IMR-90 (cell line): ENCODE measurements around the gene BRINP3. TPM values are rescaled to one million over a fixed set of nuclear protein-coding genes. Genes with fewer than 3 reads are reported as not detected.

ENCODE experiments used
- ATAC-seq: fragments of 200-7000 bp; cut with Tn5 transposase; 2 replicates; pipeline ENCODE4 v1.9.1; 2020; ENCODE audit warnings: low read depth, mild to moderate bottlenecking, moderate library complexity
- BruUV-seq: library from RNA; stranded (reverse); fragments of 400-500 nt; replicated peaks from 2 replicates; lab custom pipeline; 2021; lab: Mats Ljungman, UMichigan
- CTCF ChIA-PET: fragments of 300-600 bp; formaldehyde crosslinking; extraction: SDS; loops from one replicate; lab custom pipeline; 2021; ENCODE audit warnings: antibody characterized with exemption; lab: Yijun Ruan, JAX
- POLR2A ChIA-PET: fragments of 300-600 bp; sonication (Branson Sonifier 250); formaldehyde crosslinking; loops from one replicate; lab custom pipeline; 2022; ENCODE audit warnings: antibody characterized with exemption; ENCODE audit not compliant: unreplicated experiment; lab: Charles Lee
- DNase-seq: peaks from one replicate; pipeline ENCODE4 v3.0.0; 2013
- H2AFZ ChIP-seq: replicated peaks from 2 replicates; pipeline ENCODE3; 2013; ENCODE audit warnings: low read length, mild to moderate bottlenecking; ENCODE audit not compliant: poor library complexity
- H2AK5ac ChIP-seq: 2 replicates; pipeline ENCODE4 v1.6.1; 2013; ENCODE audit warnings: low read depth, low read length, inconsistent platforms
- H2AK9ac ChIP-seq: replicated peaks from 2 replicates; pipeline ENCODE3; 2013; ENCODE audit warnings: mild to moderate bottlenecking, low read depth, low read length, moderate library complexity; ENCODE audit not compliant: poor library complexity
- H2BK120ac ChIP-seq: 2 replicates; pipeline ENCODE4 v1.6.1; 2013; ENCODE audit warnings: low read depth, low read length, inconsistent platforms
- H2BK15ac ChIP-seq: 3 replicates; pipeline ENCODE4 v1.6.1; 2013; ENCODE audit warnings: low read depth, low read length, inconsistent platforms
- H2BK20ac ChIP-seq: 2 replicates; pipeline ENCODE4 v1.6.1; 2013; ENCODE audit warnings: low read depth, mild to moderate bottlenecking, inconsistent platforms, low read length, moderate library complexity
- H2BK5ac ChIP-seq: 2 replicates; pipeline ENCODE4 v1.6.1; 2013; ENCODE audit warnings: mild to moderate bottlenecking, low read depth, low read length, inconsistent platforms; ENCODE audit not compliant: poor library complexity, severe bottlenecking
- H3K14ac ChIP-seq: replicated peaks from 2 replicates; pipeline ENCODE4 v1.6.1; 2013; ENCODE audit warnings: low read depth, low read length, inconsistent platforms
- H3K18ac ChIP-seq: 2 replicates; pipeline ENCODE4 v1.6.1; 2013; ENCODE audit warnings: low read depth, low read length, control low read depth
- H3K23ac ChIP-seq: 2 replicates; pipeline ENCODE4 v1.6.1; 2013; ENCODE audit warnings: low read depth, low read length, inconsistent platforms
- H3K27ac ChIP-seq: 2 replicates; pipeline ENCODE4 v1.5.1; 2013; ENCODE audit warnings: mild to moderate bottlenecking, control low read depth, low read length; ENCODE audit not compliant: insufficient read depth
- H3K27me3 ChIP-seq: 2 replicates; pipeline ENCODE4 v1.6.1; 2013; ENCODE audit warnings: low read length; ENCODE audit not compliant: control insufficient read depth, insufficient read depth
- H3K36me3 ChIP-seq: 2 replicates; pipeline ENCODE4 v1.6.1; 2013; ENCODE audit warnings: low read length, mixed read lengths; ENCODE audit not compliant: control insufficient read depth, insufficient read depth
- H3K4ac ChIP-seq: 2 replicates; pipeline ENCODE4 v1.6.1; 2013; ENCODE audit warnings: low read depth, low read length, inconsistent platforms
- H3K4me1 ChIP-seq: 2 replicates; pipeline ENCODE4 v1.6.1; 2013; ENCODE audit warnings: low read length, mixed read lengths; ENCODE audit not compliant: control insufficient read depth, insufficient read depth
- H3K4me2 ChIP-seq: 2 replicates; pipeline ENCODE4 v1.6.1; 2013; ENCODE audit warnings: low read depth, mild to moderate bottlenecking, control low read depth, low read length, moderate library complexity
- H3K4me3 ChIP-seq: 2 replicates; pipeline ENCODE4 v1.5.1; 2013; ENCODE audit warnings: low read depth, mild to moderate bottlenecking, control low read depth, low read length, moderate library complexity; ENCODE audit not compliant: insufficient read depth
- H3K56ac ChIP-seq: 2 replicates; pipeline ENCODE4 v1.6.1; 2013; ENCODE audit warnings: low read length, inconsistent platforms; ENCODE audit not compliant: insufficient read depth; ENCODE audit errors: extremely low read depth
- H3K79me1 ChIP-seq, 2 experiments: 2 replicates each; pipeline ENCODE4 v1.6.1; 2013; ENCODE audit warnings: low read length in 2 of 2, inconsistent platforms in 1 of 2, low read depth in 1 of 2
- H3K9ac ChIP-seq: 2 replicates; pipeline ENCODE4 v1.6.1; 2013; ENCODE audit warnings: low read depth, low read length, control low read depth
- H3K9me1 ChIP-seq: 2 replicates; pipeline ENCODE4 v1.6.1; 2013; ENCODE audit warnings: low read length, inconsistent platforms; ENCODE audit not compliant: insufficient read depth
- H3K9me3 ChIP-seq: 2 replicates; pipeline ENCODE4 v1.6.1; 2013; ENCODE audit warnings: low read length; ENCODE audit not compliant: control insufficient read depth, insufficient read depth
- H4K20me1 ChIP-seq: 2 replicates; pipeline ENCODE4 v1.6.1; 2013; ENCODE audit warnings: low read length, inconsistent platforms; ENCODE audit not compliant: insufficient read depth
- H4K5ac ChIP-seq: 2 replicates; pipeline ENCODE4 v1.6.1; 2013; ENCODE audit warnings: mild to moderate bottlenecking, low read depth, low read length, control low read depth
- H4K8ac ChIP-seq, 2 experiments: 2 replicates each; pipeline ENCODE4 v1.6.1; 2013; ENCODE audit warnings: low read depth in 2 of 2, low read length in 2 of 2, control low read depth in 1 of 2, inconsistent platforms in 1 of 2
- H4K91ac ChIP-seq: 2 replicates; pipeline ENCODE4 v1.6.1; 2013; ENCODE audit warnings: low read depth, low read length, inconsistent platforms; ENCODE audit not compliant: insufficient read depth
- BHLHE40 ChIP-seq: fragments of 150-350 bp; IDR thresholded peaks from 2 replicates; pipeline ENCODE4 v1.6.1; 2016; ENCODE audit warnings: mild to moderate bottlenecking, low read depth, low read length
- FOS ChIP-seq: fragments of 150-350 bp; IDR thresholded peaks from 2 replicates; pipeline ENCODE4 v1.6.1; 2016; ENCODE audit warnings: low read depth, low read length
- NFE2L2 ChIP-seq: fragments of 150-350 bp; IDR thresholded peaks from 2 replicates; pipeline ENCODE4 v1.6.1; 2016; ENCODE audit warnings: low read depth, mild to moderate bottlenecking, low read length
- WGBS, 2 experiments: methylation state at CpG; one replicate each; pipeline versions ENCODE4 v1.1.5 to v1.1.7; 2013; ENCODE audit warnings: missing lambda C conversion rate in 2 of 2; ENCODE audit not compliant: insufficient read length in 1 of 2; ENCODE audit errors: extremely low coverage in 2 of 2; 5-methylcytosine and 5-hydroxymethylcytosine counted together
- dilution Hi-C: fragments of 300-500 bp; cut with HindIII; formaldehyde crosslinking; loops from one replicate; pipeline ENCODE4 v1.14.3; 2018; ENCODE audit warnings: low sequenced_read_pairs; ENCODE audit not compliant: unreplicated experiment
- in situ Hi-C: fragments of 300-500 bp; cut with MboI; formaldehyde crosslinking; loops from 3 replicates; pipeline ENCODE4 v1.14.3; 2019; ENCODE audit warnings: low sequenced_read_pairs, inconsistent platforms, mixed read lengths
- intact Hi-C: fragments of 100-400 bp; cut with micrococcal nuclease; formaldehyde crosslinking; loops from 2 replicates; pipeline ENCODE4 v1.10.0; 2022
- polyA plus RNA-seq, 3 experiments: library from polyadenylated mRNA; depleted of rRNA; stranded (reverse); fragments of >200 nt; gene quantifications; 2 replicates each; pipeline ENCODE4 v1.2.3, GENCODE V29; 2012; ENCODE audit warnings: low replicate concordance in 1 of 3
- total RNA-seq: library from RNA; depleted of rRNA; stranded (reverse); fragments of >200 nt; gene quantifications from 2 replicates; pipeline ENCODE4 v1.2.3, GENCODE V29; 2012

BRINP3 gene
- total and polyA plus RNA-seq, 2 of the 4 experiments (the other 2 are of a cell fraction) = 0.15 to 0.36 TPM

DNA sequence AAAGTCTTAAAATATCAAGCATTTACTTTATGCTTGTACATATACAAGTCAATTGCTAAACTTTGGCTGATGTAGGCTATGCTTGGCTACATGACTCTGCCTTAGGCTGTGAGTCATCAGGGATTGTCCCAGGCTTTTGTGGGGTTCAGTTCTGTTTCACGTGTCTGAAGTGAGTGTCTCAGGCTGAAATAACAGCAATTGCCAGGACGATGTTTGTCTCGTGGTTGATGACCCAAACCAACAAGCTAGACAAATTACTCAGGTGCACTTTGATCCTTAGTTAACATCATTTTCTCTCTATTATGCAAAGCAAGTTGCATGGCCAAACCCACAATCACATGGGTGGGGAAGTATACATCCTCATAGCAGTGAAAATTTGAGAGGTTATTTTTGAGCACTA, 410.1 kb downstream of the BRINP3 start:
- H2BK120ac ChIP-seq = no peak overlapping the region
- in situ Hi-C loops (no loop called here), intact Hi-C loops (no loop called here), dilution Hi-C loops (no loop called here)
- no peak overlapping the region for H3K18ac ChIP-seq
- H3K23ac ChIP-seq = no peak overlapping the region
- H3K56ac ChIP-seq = no peak overlapping the region; the same call in 1 of the 2 replicates
- H3K36me3 ChIP-seq = no peaks in the 10 kb centered on the region
- no peak overlapping the region for H3K14ac ChIP-seq
- TF ChIP-seq BHLHE40 (peak; percentile 71), NFE2L2 (no peak), FOS (peak; percentile 47; the same call in 1 of the 2 replicates)
- no CpG with 5 or more reads among the region's 3 CpGs for WGBS, 2 experiments
- no peak overlapping the region for H3K4me2 ChIP-seq
- no peak overlapping the region for H2BK15ac ChIP-seq
- H2AK5ac ChIP-seq = no peak overlapping the region
- POLR2A ChIA-PET = no interaction called here
- peak; percentile 89 for DNase-seq
- no peak overlapping the region for H4K91ac ChIP-seq
- no peak overlapping the region for H4K5ac ChIP-seq
- H3K27me3 ChIP-seq = no peaks in the 10 kb centered on the region
- H3K9ac ChIP-seq = no peak overlapping the region
- H3K9me3 ChIP-seq = no peaks in the 10 kb centered on the region
- H3K79me1 ChIP-seq = no peaks in the 10 kb centered on the region
- CTCF ChIA-PET = no interaction called here
- H3K4me3 ChIP-seq = no peak overlapping the region
- H2AK9ac ChIP-seq = no peak overlapping the region
- H4K20me1 ChIP-seq = no peaks in the 10 kb centered on the region
- H2BK20ac ChIP-seq = no peak overlapping the region; the same call in 1 of the 2 replicates
- H3K4me1 ChIP-seq = no peaks in the 10 kb centered on the region
- no peak overlapping the region for H4K8ac ChIP-seq
- no peaks in the 10 kb centered on the region for H3K9me1 ChIP-seq
- no peak overlapping the region for H3K27ac ChIP-seq
- peak overlapping the region; percentile 64 for H2AFZ ChIP-seq
- no TSS peak for BruUV-seq
- no peak overlapping the region for H2BK5ac ChIP-seq
- H3K4ac ChIP-seq = no peak overlapping the region
- ATAC-seq = peak; percentile 80; the same call in 1 of the 2 replicates
